BLaER1 (cell line): Measurements from ENCODE around the gene E2F6.

Source experiments
- H3K27ac ChIP-seq: shearing (Covaris generic); formaldehyde crosslinking; 2 replicates; pipeline ENCODE4 v1.8.1; 2022
- H3K27me3 ChIP-seq: shearing (Covaris generic); formaldehyde crosslinking; 2 replicates; pipeline ENCODE4 v1.8.1; 2022
- H3K36me3 ChIP-seq: shearing (Covaris generic); formaldehyde crosslinking; 2 replicates; pipeline ENCODE4 v1.8.1; 2022
- H3K4me1 ChIP-seq: shearing (Covaris generic); formaldehyde crosslinking; 2 replicates; pipeline ENCODE4 v1.8.1; 2022
- H3K4me2 ChIP-seq: shearing (Covaris generic); formaldehyde crosslinking; 2 replicates; pipeline ENCODE4 v1.8.1; 2022
- H3K4me3 ChIP-seq: shearing (Covaris generic); formaldehyde crosslinking; 2 replicates; pipeline ENCODE4 v1.8.1; 2022
- H3K9ac ChIP-seq: shearing (Covaris generic); formaldehyde crosslinking; 2 replicates; pipeline ENCODE4 v1.8.1; 2022
- H3K9me3 ChIP-seq: shearing (Covaris generic); formaldehyde crosslinking; 2 replicates; pipeline ENCODE4 v1.8.1; 2022
- H4K20me1 ChIP-seq: shearing (Covaris generic); formaldehyde crosslinking; 2 replicates; pipeline ENCODE4 v1.8.1; 2022
- Cebpa-rat ChIP-seq: shearing (Covaris generic); IDR thresholded peaks from 2 replicates; pipeline ENCODE4 v1.8.1; 2022

Gene E2F6

GRCh38 chr2:11481426-11481788 lies 15.4 kb upstream of the E2F6 start:
- H3K4me2 ChIP-seq, result no peak overlapping the region
- H3K9ac ChIP-seq, result no peak overlapping the region
- no peaks in the 10 kb centered on the region for H4K20me1 ChIP-seq
- no peak overlapping the region for H3K27ac ChIP-seq
- no peak overlapping the region for H3K4me3 ChIP-seq
- H3K9me3 ChIP-seq, result peaks cover 11% of the 10 kb centered on the region
- no peaks in the 10 kb centered on the region for H3K36me3 ChIP-seq
- peaks cover 15% of the 10 kb centered on the region; the same call in 1 of the 2 replicates for H3K27me3 ChIP-seq
- TF ChIP-seq Cebpa-rat, result no peak
- H3K4me1 ChIP-seq, result no peaks in the 10 kb centered on the region

- H3K4me3 ChIP-seq, result no peak overlapping the region
- H3K27me3 ChIP-seq, result peaks cover 15% of the 10 kb centered on the region; the same call in 1 of the 2 replicates
- H3K9me3 ChIP-seq, result peaks cover 11% of the 10 kb centered on the region
- H3K27ac ChIP-seq, result no peak overlapping the region
- H3K4me1 ChIP-seq, result no peaks in the 10 kb centered on the region
- no peak overlapping the region for H3K9ac ChIP-seq
- no peak for TF ChIP-seq Cebpa-rat
- H3K36me3 ChIP-seq, result no peaks in the 10 kb centered on the region
- no peaks in the 10 kb centered on the region for H4K20me1 ChIP-seq
- no peak overlapping the region for H3K4me2 ChIP-seq
Observed at GRCh38 chr2:11480859-11481258, 14.9 kb upstream of the E2F6 start.

DNA sequence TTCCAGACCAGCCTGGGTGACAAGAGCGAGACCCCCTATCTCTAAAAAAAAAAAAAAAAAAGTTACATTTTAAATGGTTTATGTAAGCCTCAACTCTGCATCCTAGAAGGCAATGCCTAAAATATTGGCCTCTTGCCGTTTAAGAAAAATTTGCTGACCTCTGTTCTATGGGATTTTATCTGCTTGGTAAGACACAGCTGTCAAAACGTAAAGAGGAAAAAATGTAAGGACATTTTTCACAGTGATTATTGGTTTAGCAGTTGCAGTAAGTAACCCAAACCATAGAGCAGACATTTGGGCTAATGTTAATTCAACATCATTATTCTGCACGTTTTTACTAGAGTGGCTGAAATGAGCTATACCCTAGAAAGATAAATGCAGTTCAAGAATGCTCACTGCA lies 14.4 kb upstream of the E2F6 start:
- Histone ChIP-seq H3K27me3 (peaks cover 15% of the 10 kb centered on the region; the same call in 1 of the 2 replicates), H4K20me1 (no peaks in the 10 kb centered on the region), H3K4me3 (no peak overlapping the region), H3K9me3 (peaks cover 11% of the 10 kb centered on the region), H3K4me2 (no peak overlapping the region), H3K36me3 (no peaks in the 10 kb centered on the region), H3K4me1 (no peaks in the 10 kb centered on the region), H3K27ac (no peak overlapping the region), H3K9ac (no peak overlapping the region)
- TF ChIP-seq Cebpa-rat, result no peak

- peaks cover 15% of the 10 kb centered on the region; the same call in 1 of the 2 replicates for H3K27me3 ChIP-seq
- H3K27ac ChIP-seq, result no peak overlapping the region
- H3K9me3 ChIP-seq, result peaks cover 11% of the 10 kb centered on the region
- no peak overlapping the region for H3K9ac ChIP-seq
- no peaks in the 10 kb centered on the region for H4K20me1 ChIP-seq
- no peaks in the 10 kb centered on the region for H3K36me3 ChIP-seq
- no peak overlapping the region for H3K4me3 ChIP-seq
- H3K4me2 ChIP-seq, result no peak overlapping the region
- H3K4me1 ChIP-seq, result no peaks in the 10 kb centered on the region
- TF ChIP-seq Cebpa-rat, result no peak
Observed at GRCh38 chr2:11478899-11479605, 13.1 kb upstream of the E2F6 start.

GRCh38 chr2:11477994-11478393 lies 12.0 kb upstream of the E2F6 start:
- H4K20me1 ChIP-seq, result no peaks in the 10 kb centered on the region
- peaks cover 10% of the 10 kb centered on the region for H3K9me3 ChIP-seq
- H3K36me3 ChIP-seq, result no peaks in the 10 kb centered on the region
- TF ChIP-seq Cebpa-rat, result no peak
- no peak overlapping the region for H3K4me3 ChIP-seq
- H3K27ac ChIP-seq, result no peak overlapping the region
- H3K4me1 ChIP-seq, result no peaks in the 10 kb centered on the region
- H3K4me2 ChIP-seq, result no peak overlapping the region
- no peak overlapping the region for H3K9ac ChIP-seq
- peaks cover 10% of the 10 kb centered on the region; the same call in 1 of the 2 replicates for H3K27me3 ChIP-seq

DNA sequence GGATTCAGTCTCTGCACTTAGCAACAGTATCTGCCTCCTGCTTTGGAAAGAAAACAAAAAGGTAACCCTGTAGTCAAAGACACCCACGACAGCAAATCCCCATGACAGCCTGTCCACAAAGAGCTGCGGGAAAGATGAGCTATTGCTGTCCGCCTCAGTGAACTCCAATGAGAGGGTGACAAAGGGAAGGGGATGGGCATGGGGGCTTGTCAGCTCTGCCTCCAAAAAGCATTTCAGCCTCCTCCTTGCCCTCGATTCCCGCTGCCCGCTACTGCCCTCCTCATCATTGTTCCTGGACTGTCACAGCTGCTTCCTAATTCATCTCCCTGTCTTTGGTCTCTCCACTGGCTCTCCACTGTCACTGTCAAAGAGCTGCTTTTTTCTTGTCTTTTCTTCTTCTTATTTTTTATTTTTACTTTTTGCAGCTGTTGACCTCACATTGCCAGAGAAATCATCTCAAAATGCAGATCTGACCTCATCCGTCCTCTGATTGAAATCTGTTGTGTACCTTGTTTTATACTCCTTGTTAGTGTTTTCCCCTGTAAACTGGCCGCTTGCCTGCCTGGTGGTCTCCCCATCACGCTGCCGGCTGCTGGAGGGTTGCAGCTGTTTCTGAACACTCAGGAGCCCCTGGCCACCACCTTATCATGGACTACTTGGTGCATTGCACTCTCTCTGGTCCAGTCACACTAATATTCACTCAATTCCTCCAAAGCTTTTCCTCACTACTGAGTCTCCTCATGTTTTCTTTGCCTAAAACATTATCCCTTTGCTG lies 7.9 kb upstream of the E2F6 start:
- no peak for TF ChIP-seq Cebpa-rat

DNA sequence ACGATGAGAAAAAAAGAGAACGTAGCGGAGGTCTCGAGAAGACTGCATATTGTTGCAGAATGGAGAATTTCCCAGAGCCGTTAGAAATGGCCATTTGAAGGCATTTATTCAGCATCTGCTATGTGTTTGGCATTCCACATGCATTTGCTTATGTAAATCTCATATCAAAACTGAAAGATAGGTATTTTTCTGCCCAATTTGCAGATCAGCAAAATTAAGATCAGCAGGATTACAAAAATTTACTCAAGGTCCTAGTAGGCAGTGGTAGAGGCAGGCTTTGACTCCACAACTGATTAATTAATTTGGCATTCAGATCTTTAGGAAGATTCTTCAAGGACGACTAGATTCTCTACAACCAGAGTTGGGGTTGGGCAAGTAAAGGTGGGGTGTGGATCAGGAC lies 1.8 kb upstream of the E2F6 start:
- no peak for TF ChIP-seq Cebpa-rat
- peaks cover 22% of the 10 kb centered on the region for H3K36me3 ChIP-seq
- peaks cover 6% of the 10 kb centered on the region; the same call in 1 of the 2 replicates for H3K9me3 ChIP-seq
- no peaks in the 10 kb centered on the region for H3K27me3 ChIP-seq
- H4K20me1 ChIP-seq, result peaks cover 24% of the 10 kb centered on the region
- no peak overlapping the region for H3K4me3 ChIP-seq
- peaks cover 37% of the 10 kb centered on the region for H3K4me1 ChIP-seq
- H3K27ac ChIP-seq, result no peak overlapping the region
- H3K4me2 ChIP-seq, result no peak overlapping the region
- no peak overlapping the region for H3K9ac ChIP-seq

More for the DNA sequence above, 7.9 kb upstream of the E2F6 start:
- Histone ChIP-seq H4K20me1 (no peaks in the 10 kb centered on the region), H3K4me2 (no peak overlapping the region), H3K9me3 (no peaks in the 10 kb centered on the region), H3K27me3 (no peaks in the 10 kb centered on the region), H3K27ac (no peak overlapping the region), H3K4me1 (no peaks in the 10 kb centered on the region), H3K36me3 (peaks cover 7% of the 10 kb centered on the region; the same call in 1 of the 2 replicates), H3K4me3 (no peak overlapping the region), H3K9ac (no peak overlapping the region)

DNA sequence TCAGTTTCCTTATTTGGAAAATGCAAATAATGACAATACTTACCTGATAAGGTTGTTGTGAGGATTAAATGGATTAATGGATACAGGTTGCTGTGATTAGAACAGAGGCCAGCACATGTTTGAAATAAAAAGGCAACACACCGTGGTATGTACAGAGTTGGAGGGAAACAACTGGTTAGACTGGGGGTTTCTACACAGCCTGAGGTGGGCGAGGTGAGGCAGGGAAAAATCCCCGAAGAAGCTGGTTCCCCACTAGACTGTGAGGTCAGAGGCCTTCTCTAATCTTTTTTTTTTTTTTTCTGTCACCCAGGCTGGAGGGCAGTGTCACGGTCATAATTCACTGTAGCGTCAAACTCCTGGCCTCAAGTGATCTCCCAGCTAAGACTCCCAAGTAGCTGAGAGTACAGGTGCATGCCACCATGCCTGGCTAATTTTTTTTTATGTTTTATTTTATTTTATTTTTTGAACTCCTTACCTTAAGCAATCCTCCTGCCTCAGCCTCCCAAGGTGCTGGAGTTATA lies 1.2 kb upstream of the E2F6 start:
- no peak overlapping the region for H3K9ac ChIP-seq
- no peaks in the 10 kb centered on the region for H3K27me3 ChIP-seq
- H3K4me1 ChIP-seq, result peaks cover 42% of the 10 kb centered on the region
- no peak for TF ChIP-seq Cebpa-rat
- no peak overlapping the region for H3K27ac ChIP-seq
- peaks cover 6% of the 10 kb centered on the region; the same call in 1 of the 2 replicates for H3K9me3 ChIP-seq
- H3K36me3 ChIP-seq, result peaks cover 22% of the 10 kb centered on the region
- peak overlapping the region; percentile 91 for H3K4me2 ChIP-seq
- H3K4me3 ChIP-seq, result peak overlapping the region; percentile 77
- H4K20me1 ChIP-seq, result peaks cover 29% of the 10 kb centered on the region

DNA sequence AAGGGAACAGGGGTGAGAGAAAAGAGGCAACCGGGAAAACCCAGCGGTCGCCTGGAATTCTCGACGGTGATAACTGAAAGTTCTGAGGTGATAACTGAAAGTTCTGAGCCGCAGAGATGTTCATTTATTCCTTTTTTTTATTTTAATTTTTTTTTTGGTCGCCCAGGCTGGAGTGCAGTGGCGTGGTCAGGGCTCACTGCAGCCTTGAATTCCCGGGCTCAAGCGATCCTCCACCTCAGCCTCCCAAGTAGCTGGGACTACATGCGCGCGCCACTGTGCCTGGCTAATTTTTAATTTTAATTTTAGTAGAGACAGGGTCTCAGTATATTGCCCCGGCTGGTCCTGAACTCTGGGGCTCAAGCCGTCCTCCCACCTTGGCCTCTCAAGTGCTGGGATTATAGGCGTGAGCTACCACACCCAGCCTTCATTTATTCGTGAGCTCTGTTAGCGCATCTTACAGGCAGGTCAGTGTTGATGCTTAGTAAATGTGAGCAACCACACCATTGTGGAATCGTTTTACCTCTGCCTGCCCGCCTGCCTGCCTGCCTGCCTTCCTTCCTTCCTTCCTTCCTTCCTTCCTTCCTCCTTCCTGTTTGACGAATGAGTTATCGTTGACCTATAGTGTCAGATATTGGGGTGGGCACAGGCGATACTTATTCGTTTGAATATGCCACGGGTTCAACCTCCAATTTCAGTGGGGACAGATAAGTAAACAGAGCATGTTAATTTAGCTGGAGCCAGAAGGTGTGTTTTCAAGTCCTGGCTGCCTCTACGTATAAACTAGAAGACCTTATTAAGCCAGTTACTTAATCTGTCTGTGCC lies 557 bp upstream of the E2F6 start:
- Histone ChIP-seq H4K20me1 (peaks cover 36% of the 10 kb centered on the region), H3K9me3 (peaks cover 6% of the 10 kb centered on the region; the same call in 1 of the 2 replicates), H3K4me1 (peaks cover 42% of the 10 kb centered on the region), H3K4me2 (peak overlapping the region; percentile 91), H3K27ac (peak overlapping the region; percentile 88), H3K27me3 (no peaks in the 10 kb centered on the region), H3K36me3 (peaks cover 25% of the 10 kb centered on the region), H3K4me3 (peak overlapping the region; percentile 77), H3K9ac (peak overlapping the region; percentile 85)
- TF ChIP-seq Cebpa-rat, result no peak
